ENCODE results near the gene GPX7. TPM values are rescaled to one million over a fixed set of nuclear protein-coding genes. Genes with fewer than 3 reads are reported as not detected.

Gene GPX7
- total RNA-seq, 4 donors from 2014 or later = 1.4 to 6.2 (median 2.0) TPM; not detected in 1

- no peak for DNase-seq
- peaks cover 0 to 29% (median 18%) of the 10 kb centered on the region in 4 donors for H3K4me1 ChIP-seq
These were observed 33.3 kb downstream of the GPX7 start for GRCh38 chr1:52635321-52636089.

GRCh38 chr1:52636721-52637695 lies 34.8 kb downstream of the GPX7 start:
- H3K9me3 ChIP-seq = no peaks in the 10 kb centered on the region
- H3K27ac ChIP-seq = peak overlapping the region; percentile 69 to 87 (median 78)
- peak in 2 of 3 donors; percentile 82 to 89 for DNase-seq
- H3K27me3 ChIP-seq = peaks cover 0 to 10% of the 10 kb centered on the region in 2 donors
- no peaks in the 10 kb centered on the region for H3K36me3 ChIP-seq
- peaks cover 0 to 25% (median 17%) of the 10 kb centered on the region in 4 donors for H3K4me1 ChIP-seq
- TF ChIP-seq CTCF (IDR thresholded peaks at IDR 0.05) (no peak), POLR2A (IDR thresholded peaks at IDR 0.05) (no peak)
- peak overlapping the region in 1 of 4 donors; percentile 26 for H3K4me3 ChIP-seq

More at GRCh38 chr1:52635321-52636089, 33.3 kb downstream of the GPX7 start:
- Histone ChIP-seq H3K27ac (peak overlapping the region in 3 of 4 donors; percentile 38 to 94 (median 58)), H3K9me3 (no peaks in the 10 kb centered on the region), H3K4me3 (no peak overlapping the region), H3K27me3 (peaks cover 0 to 10% of the 10 kb centered on the region in 2 donors), H3K36me3 (no peaks in the 10 kb centered on the region)
- TF ChIP-seq CTCF (IDR thresholded peaks at IDR 0.05) = no peak
- no peak for TF ChIP-seq POLR2A (IDR thresholded peaks at IDR 0.05)

- peaks cover 0 to 25% (median 15%) of the 10 kb centered on the region in 4 donors for H3K4me1 ChIP-seq
- peak overlapping the region; percentile 69 to 87 (median 78) for H3K27ac ChIP-seq
- H3K9me3 ChIP-seq = no peaks in the 10 kb centered on the region
- DNase-seq = no peak
- no peak for TF ChIP-seq POLR2A (IDR thresholded peaks at IDR 0.05)
- TF ChIP-seq CTCF (IDR thresholded peaks at IDR 0.05) = no peak
- no peaks in the 10 kb centered on the region for H3K36me3 ChIP-seq
- H3K4me3 ChIP-seq = no peak overlapping the region
- H3K27me3 ChIP-seq = peaks cover 0 to 3% of the 10 kb centered on the region in 2 donors
These were observed 35.8 kb downstream of the GPX7 start for GRCh38 chr1:52637946-52638345.

- Histone ChIP-seq H3K27me3 (no peaks in the 10 kb centered on the region), H3K36me3 (no peaks in the 10 kb centered on the region), H3K4me1 (peaks cover 0 to 22% (median 5%) of the 10 kb centered on the region in 4 donors), H3K9me3 (no peaks in the 10 kb centered on the region), H3K27ac (peak overlapping the region in 1 of 4 donors; percentile 39), H3K4me3 (no peak overlapping the region)
- no peak for DNase-seq
- TF ChIP-seq POLR2A (IDR thresholded peaks at IDR 0.05) = no peak
- no peak for TF ChIP-seq CTCF (IDR thresholded peaks at IDR 0.05)
These were observed 38.5 kb downstream of the GPX7 start for GRCh38 chr1:52640697-52641096.

GRCh38 chr1:52641307-52641706 lies 39.1 kb downstream of the GPX7 start:
- no peaks in the 10 kb centered on the region for H3K27me3 ChIP-seq
- peak in 2 of 3 donors; percentile 58 to 59 for DNase-seq
- H3K4me3 ChIP-seq = no peak overlapping the region
- no peaks in the 10 kb centered on the region for H3K36me3 ChIP-seq
- peaks cover 0 to 22% (median 5%) of the 10 kb centered on the region in 4 donors for H3K4me1 ChIP-seq
- H3K9me3 ChIP-seq = no peaks in the 10 kb centered on the region
- H3K27ac ChIP-seq = peak overlapping the region in 1 of 4 donors; percentile 39
- TF ChIP-seq CTCF (IDR thresholded peaks at IDR 0.05) (no peak), POLR2A (IDR thresholded peaks at IDR 0.05) (no peak)

Measured in Peyer's patch (tissue), 4 donors.